Parathyroid adenoma (tissue), 2 donors: ENCODE measurements around the gene AKR1E2.

Experiments
- H2AFZ ChIP-seq: fragments of 300-600 bp; sonication (generic); one replicate; pipeline ENCODE4 v1.7.0; 2017; ENCODE audit warnings: antibody characterized with exemption, mild to moderate bottlenecking
- H3K27ac ChIP-seq: fragments of 300-600 bp; sonication (generic); one replicate; pipeline ENCODE4 v1.7.0; 2017
- H3K27me3 ChIP-seq: fragments of 300-600 bp; sonication (generic); one replicate; pipeline ENCODE4 v1.7.0; 2017; ENCODE audit warnings: low read length; ENCODE audit not compliant: control insufficient read depth, insufficient read depth
- H3K36me3 ChIP-seq: fragments of 300-600 bp; sonication (generic); one replicate; pipeline ENCODE4 v1.7.0; 2017; ENCODE audit warnings: low read length; ENCODE audit not compliant: control insufficient read depth, insufficient read depth
- H3K4me1 ChIP-seq: fragments of 300-600 bp; sonication (generic); one replicate; pipeline ENCODE4 v1.7.0; 2017; ENCODE audit warnings: control low read depth
- H3K4me2 ChIP-seq: fragments of 300-600 bp; sonication (generic); one replicate; pipeline ENCODE4 v1.7.0; 2017; ENCODE audit warnings: low read length
- H3K4me3 ChIP-seq: fragments of 300-600 bp; sonication (generic); one replicate; pipeline ENCODE4 v1.7.0; 2017; ENCODE audit warnings: low read depth, low read length
- H3K79me2 ChIP-seq: fragments of 300-600 bp; sonication (generic); one replicate; pipeline ENCODE4 v1.7.0; 2017; ENCODE audit warnings: control low read depth
- H3K9ac ChIP-seq: fragments of 300-600 bp; sonication (generic); one replicate; pipeline ENCODE4 v1.7.0; 2017; ENCODE audit warnings: mild to moderate bottlenecking
- H3K9me3 ChIP-seq: fragments of 300-600 bp; sonication (generic); one replicate; pipeline ENCODE4 v1.7.0; 2017; ENCODE audit warnings: low read length; ENCODE audit not compliant: control insufficient read depth
- CTCF ChIP-seq: fragments of 300-600 bp; sonication (generic); IDR thresholded peaks from one replicate; pipeline ENCODE4 v1.7.0; 2017; ENCODE audit warnings: antibody characterized with exemption, mild to moderate bottlenecking
- donor health status: primary hyperparathyroidism.

Gene AKR1E2

GRCh38 chr10:4828005-4828404 is 2.0 kb downstream of the AKR1E2 start:
- no peak for TF ChIP-seq CTCF
- no peaks in the 10 kb centered on the region for H3K79me2 ChIP-seq
- no peak overlapping the region for H3K9ac ChIP-seq
- no peaks in the 10 kb centered on the region for H3K9me3 ChIP-seq
- H3K4me3 ChIP-seq = no peak overlapping the region
- no peaks in the 10 kb centered on the region for H3K27me3 ChIP-seq
- no peak overlapping the region for H3K4me2 ChIP-seq
- H3K4me1 ChIP-seq = no peaks in the 10 kb centered on the region
- H2AFZ ChIP-seq = no peak overlapping the region
- H3K36me3 ChIP-seq = no peaks in the 10 kb centered on the region
- no peak overlapping the region for H3K27ac ChIP-seq

- no peak overlapping the region for H3K9ac ChIP-seq
- H3K9me3 ChIP-seq = no peaks in the 10 kb centered on the region
- no peaks in the 10 kb centered on the region for H3K36me3 ChIP-seq
- H3K4me2 ChIP-seq = no peak overlapping the region
- H3K4me1 ChIP-seq = no peaks in the 10 kb centered on the region
- H3K27ac ChIP-seq = no peak overlapping the region
- TF ChIP-seq CTCF = no peak
- no peaks in the 10 kb centered on the region for H3K27me3 ChIP-seq
- no peak overlapping the region for H3K4me3 ChIP-seq
- H3K79me2 ChIP-seq = no peaks in the 10 kb centered on the region
- H2AFZ ChIP-seq = no peak overlapping the region
These were observed 4.5 kb downstream of the AKR1E2 start for GRCh38 chr10:4830551-4830950.

- Histone ChIP-seq H3K9ac (no peak overlapping the region), H3K9me3 (no peaks in the 10 kb centered on the region), H3K4me3 (no peak overlapping the region), H3K36me3 (no peaks in the 10 kb centered on the region), H2AFZ (no peak overlapping the region), H3K4me1 (no peaks in the 10 kb centered on the region), H3K27ac (no peak overlapping the region), H3K27me3 (no peaks in the 10 kb centered on the region), H3K4me2 (no peak overlapping the region), H3K79me2 (no peaks in the 10 kb centered on the region)
- TF ChIP-seq CTCF = no peak
These were observed 5.1 kb downstream of the AKR1E2 start for GRCh38 chr10:4831091-4831490.

GRCh38 chr10:4833286-4833685 is 7.3 kb downstream of the AKR1E2 start:
- Histone ChIP-seq H3K4me3 (no peak overlapping the region), H3K4me2 (no peak overlapping the region), H3K27me3 (no peaks in the 10 kb centered on the region), H3K9me3 (no peaks in the 10 kb centered on the region), H3K9ac (no peak overlapping the region), H3K27ac (no peak overlapping the region), H3K36me3 (no peaks in the 10 kb centered on the region), H3K79me2 (no peaks in the 10 kb centered on the region), H2AFZ (no peak overlapping the region), H3K4me1 (no peaks in the 10 kb centered on the region)
- TF ChIP-seq CTCF = no peak

GRCh38 chr10:4834898-4835405 is 8.9 kb downstream of the AKR1E2 start:
- no peak overlapping the region for H3K4me2 ChIP-seq
- H3K79me2 ChIP-seq = no peaks in the 10 kb centered on the region
- no peaks in the 10 kb centered on the region for H3K4me1 ChIP-seq
- H3K4me3 ChIP-seq = no peak overlapping the region
- no peak overlapping the region for H3K9ac ChIP-seq
- H3K9me3 ChIP-seq = no peaks in the 10 kb centered on the region
- no peak for TF ChIP-seq CTCF
- no peaks in the 10 kb centered on the region for H3K27me3 ChIP-seq
- H3K27ac ChIP-seq = no peak overlapping the region
- no peaks in the 10 kb centered on the region for H3K36me3 ChIP-seq
- no peak overlapping the region for H2AFZ ChIP-seq
